Stimulated activated naive CD4-positive, alpha-beta T cell (primary cell): ENCODE results near the gene APMAP.
"Not testable (repeated sequence)": the region's sequence is repeated elsewhere in the genome, so short reads cannot be mapped to it uniquely, and the experiment has no call there.

Experiments
- DNase-seq, 6 experiments: peaks; one replicate each; lab custom pipeline; 2025; lab: John Stamatoyannopoulos, UW

Gene APMAP

GRCh38 chr20:24951536-24952083 lies 40.9 kb downstream of the APMAP start:
- no peak for DNase-seq

GRCh38 chr20:24950836-24951525 lies 41.6 kb downstream of the APMAP start:
- DNase-seq = no peak

GRCh38 chr20:24950128-24950835 lies 42.3 kb downstream of the APMAP start:
- no peak for DNase-seq

GRCh38 chr20:24949756-24950127 lies 42.8 kb downstream of the APMAP start:
- no peak for DNase-seq

GRCh38 chr20:24948939-24949679 lies 43.4 kb downstream of the APMAP start, which contains the start of gene CST7:
Gene CST7, plus strand, starts transcription at chr20:24949269. Its CDS starts 237 bp downstream, at chr20:24949506.
- DNase-seq = peak; percentile 12 to 79 (median 52)

- DNase-seq = not testable (repeated sequence)
Measured at GRCh38 chr20:24948396-24948938, 44.1 kb downstream of the APMAP start.

- not testable (repeated sequence) for DNase-seq
Measured at GRCh38 chr20:24946376-24946775, 46.2 kb downstream of the APMAP start.

GRCh38 chr20:24943731-24944130 lies 48.8 kb downstream of the APMAP start:
- no peak for DNase-seq

GRCh38 chr20:24943196-24943595 lies 49.4 kb downstream of the APMAP start:
- DNase-seq = no peak

GRCh38 chr20:24942679-24943078 lies 49.9 kb downstream of the APMAP start:
- no peak for DNase-seq

- DNase-seq = no peak
Measured at GRCh38 chr20:24939036-24939435, 53.5 kb downstream of the APMAP start.

- no peak for DNase-seq
Measured at GRCh38 chr20:24938498-24938897, 54.1 kb downstream of the APMAP start.

- DNase-seq = no peak
Measured at GRCh38 chr20:24937579-24937978, 55.0 kb downstream of the APMAP start.

GRCh38 chr20:24936526-24937407 lies 55.8 kb downstream of the APMAP start:
- DNase-seq = no peak

GRCh38 chr20:24935766-24936525 lies 56.6 kb downstream of the APMAP start:
- no peak for DNase-seq

GRCh38 chr20:24935140-24935539 lies 57.4 kb downstream of the APMAP start:
- DNase-seq = no peak

GRCh38 chr20:24934716-24935115 lies 57.8 kb downstream of the APMAP start:
- DNase-seq = no peak

GRCh38 chr20:24934101-24934661 lies 58.4 kb downstream of the APMAP start:
- DNase-seq = no peak

GRCh38 chr20:24933266-24933908 lies 59.2 kb downstream of the APMAP start:
- no peak for DNase-seq

- DNase-seq = peak in 1 of 6 experiments; percentile 12
Measured at GRCh38 chr20:24931893-24932292, 60.7 kb downstream of the APMAP start.
